NCI-H2196 (cell line): Measurements from ENCODE around the gene FBXL20.
"Not testable (repeated sequence)": the region's sequence is repeated elsewhere in the genome, so short reads cannot be mapped to it uniquely, and the experiment has no call there.

Experiments
- DNase-seq: peaks from one replicate; lab custom pipeline; 2025; ENCODE audit not compliant: unreplicated experiment; lab: John Stamatoyannopoulos, UW

Gene FBXL20

GRCh38 chr17:39391448-39391847 is 10.0 kb downstream of the FBXL20 start:
- no peak for DNase-seq

DNA sequence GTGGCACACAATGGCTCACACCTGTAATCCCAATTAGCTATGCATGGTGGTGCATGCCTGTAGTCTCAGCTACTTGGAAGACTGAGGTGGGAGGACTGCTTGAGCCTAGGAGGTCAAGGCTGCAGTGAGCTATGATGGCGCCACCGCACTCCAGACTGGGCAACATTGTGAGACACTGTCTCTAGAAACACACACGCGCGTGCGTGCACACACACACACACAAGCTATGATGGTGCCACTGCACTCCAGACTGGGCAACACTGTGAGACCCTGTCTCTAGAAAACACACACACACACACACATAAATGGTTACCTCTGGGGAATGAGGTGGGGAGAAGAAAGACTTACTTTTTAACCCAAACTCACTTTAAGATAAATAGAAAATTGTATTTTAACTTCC is 16.4 kb downstream of the FBXL20 start:
- no peak for DNase-seq

DNA sequence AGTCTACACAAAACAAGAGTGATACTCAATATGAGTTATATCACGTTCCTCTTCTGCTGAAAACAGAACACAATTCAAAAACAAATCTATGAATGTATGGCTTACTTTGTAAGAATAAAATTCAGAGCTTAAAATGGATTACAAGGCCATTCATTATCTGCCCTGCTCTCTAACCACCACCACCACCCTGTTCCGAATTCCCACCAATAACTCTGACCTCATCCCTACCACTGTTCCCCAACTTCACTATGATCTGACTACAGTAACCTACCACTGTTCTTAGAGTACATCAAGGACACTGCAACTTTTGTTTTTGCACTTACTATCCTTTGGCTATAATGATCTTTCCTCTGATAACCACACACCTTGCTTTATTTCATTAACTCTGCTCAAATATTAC is 21.3 kb downstream of the FBXL20 start:
- no peak for DNase-seq

GRCh38 chr17:39376434-39376833 is 25.0 kb downstream of the FBXL20 start:
- no peak for DNase-seq

- DNase-seq, result not testable (repeated sequence)
Measured at GRCh38 chr17:39367805-39368204, 33.6 kb downstream of the FBXL20 start.

DNA sequence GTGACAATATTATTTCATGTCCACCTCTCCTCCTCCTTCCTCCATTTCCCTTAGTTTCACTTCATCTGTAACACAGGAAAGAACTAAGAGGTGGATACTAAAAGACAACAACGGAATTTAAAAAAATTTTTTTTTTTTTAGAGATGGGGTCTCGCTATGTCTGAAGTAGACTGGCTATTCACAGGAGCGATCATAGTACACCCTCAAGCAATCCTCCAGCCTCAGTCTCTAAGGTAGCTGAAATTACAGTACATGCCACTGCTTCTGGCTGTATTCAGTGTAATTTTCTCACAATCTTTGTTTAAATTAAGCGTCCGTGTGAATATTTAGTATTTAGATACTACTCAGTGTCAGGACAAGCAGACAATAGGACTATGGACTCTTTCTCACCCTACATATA is 35.6 kb downstream of the FBXL20 start:
- no peak for DNase-seq

DNA sequence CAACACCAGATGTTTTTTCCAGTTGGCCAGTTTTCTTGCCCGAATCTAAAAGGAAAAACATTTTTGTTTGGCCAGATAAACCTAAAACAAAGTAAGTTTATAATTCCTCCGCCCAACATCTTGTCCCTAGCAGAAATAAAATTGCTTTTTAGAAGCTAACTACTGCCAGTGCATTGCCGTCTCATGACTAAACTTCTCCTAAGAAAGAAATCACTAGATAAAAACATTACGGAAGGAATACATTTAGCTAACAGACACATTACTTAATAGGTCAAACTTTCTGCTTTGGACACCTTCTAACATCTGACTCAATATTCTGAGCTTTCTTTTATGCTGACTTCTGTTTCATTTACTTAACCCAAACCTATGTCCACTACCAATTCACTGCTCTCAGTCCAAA is 36.2 kb downstream of the FBXL20 start:
- DNase-seq, result no peak

GRCh38 chr17:39364236-39365025 is 37.0 kb downstream of the FBXL20 start:
- DNase-seq, result no peak

- no peak for DNase-seq
Measured at GRCh38 chr17:39361064-39361463, 40.4 kb downstream of the FBXL20 start.

DNA sequence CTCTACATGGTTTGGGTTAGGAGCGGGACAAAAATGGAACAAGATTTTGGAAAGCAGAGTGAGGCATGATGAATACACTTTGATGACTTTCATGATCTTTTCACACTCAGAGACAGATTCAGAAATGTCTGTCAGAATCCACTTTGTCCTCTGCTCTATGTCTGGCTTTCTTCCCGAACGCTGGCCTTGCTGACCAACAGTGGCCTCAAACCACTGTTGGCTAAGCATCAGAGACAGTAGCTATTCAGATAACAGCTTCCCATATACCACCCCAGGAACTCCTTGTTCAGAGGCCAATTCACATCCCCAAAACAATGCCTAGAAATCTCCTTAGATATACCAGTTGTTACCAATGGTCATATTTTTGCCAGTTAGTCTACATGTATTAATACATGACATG is 40.9 kb downstream of the FBXL20 start:
- DNase-seq, result no peak

DNA sequence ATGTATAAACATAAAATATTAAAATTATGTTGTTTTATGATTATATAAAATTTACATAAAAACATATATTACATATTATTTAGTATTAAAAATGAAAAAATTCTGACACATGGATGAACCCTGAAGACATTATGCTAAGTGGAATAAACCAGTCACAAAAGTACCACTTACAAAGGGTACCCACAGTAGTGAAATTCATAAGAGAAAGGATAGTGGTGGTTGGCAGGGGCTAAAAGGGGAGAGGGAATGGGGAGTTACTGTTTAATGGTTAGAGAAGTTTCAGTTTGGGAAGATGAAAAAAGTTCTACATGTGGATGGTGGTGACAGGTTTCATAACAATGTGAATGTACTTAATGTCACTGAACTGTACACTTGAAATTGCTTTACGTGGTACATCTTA is 41.4 kb downstream of the FBXL20 start:
- no peak for DNase-seq

GRCh38 chr17:39357986-39358385 is 43.4 kb downstream of the FBXL20 start:
- DNase-seq, result no peak

- no peak for DNase-seq
Measured at GRCh38 chr17:39357488-39357887, 43.9 kb downstream of the FBXL20 start.

- DNase-seq, result no peak
Measured at GRCh38 chr17:39352986-39353385, 48.4 kb downstream of the FBXL20 start.

- DNase-seq, result no peak
Measured at GRCh38 chr17:39352511-39352910, 48.9 kb downstream of the FBXL20 start.

DNA sequence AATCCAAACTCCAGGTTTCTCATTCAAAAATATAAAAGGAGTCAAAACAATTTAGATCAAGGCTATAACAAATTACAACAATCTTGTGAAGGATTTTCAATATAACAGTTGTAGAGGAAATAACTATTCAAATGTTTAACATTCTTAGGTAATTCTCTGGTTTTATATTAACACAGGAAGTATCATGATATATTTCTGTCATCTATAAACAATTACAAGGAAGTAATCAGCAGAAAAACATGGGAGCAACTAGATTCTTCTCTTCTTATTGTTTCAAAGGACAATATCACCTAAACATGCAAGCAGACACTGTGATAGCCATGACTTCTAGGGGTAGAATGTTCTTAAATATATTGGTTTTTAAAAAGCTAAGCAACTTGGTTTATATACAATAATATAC is 49.9 kb downstream of the FBXL20 start:
- DNase-seq, result no peak

DNA sequence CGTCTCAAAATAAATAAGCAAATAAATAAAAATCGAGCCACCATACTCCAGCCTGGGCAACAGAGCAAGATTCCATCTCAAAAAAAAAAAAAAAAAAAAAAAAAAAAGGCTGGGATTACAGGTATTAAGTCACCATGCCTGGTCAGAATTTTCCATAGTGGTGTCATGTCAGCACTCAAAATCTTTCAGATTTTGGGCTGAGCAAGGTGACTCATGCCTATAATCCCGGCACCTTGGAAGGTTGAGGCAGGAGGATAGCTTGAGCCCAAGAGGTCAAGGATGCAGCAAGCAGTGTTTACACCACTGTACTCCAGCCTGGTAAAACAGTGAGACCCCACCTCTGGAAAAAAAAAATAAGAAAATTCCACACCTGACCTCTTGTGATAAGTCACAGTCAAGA is 52.2 kb downstream of the FBXL20 start:
- DNase-seq, result no peak

- DNase-seq, result not testable (repeated sequence)
Measured at GRCh38 chr17:39346863-39347262, 54.6 kb downstream of the FBXL20 start.

DNA sequence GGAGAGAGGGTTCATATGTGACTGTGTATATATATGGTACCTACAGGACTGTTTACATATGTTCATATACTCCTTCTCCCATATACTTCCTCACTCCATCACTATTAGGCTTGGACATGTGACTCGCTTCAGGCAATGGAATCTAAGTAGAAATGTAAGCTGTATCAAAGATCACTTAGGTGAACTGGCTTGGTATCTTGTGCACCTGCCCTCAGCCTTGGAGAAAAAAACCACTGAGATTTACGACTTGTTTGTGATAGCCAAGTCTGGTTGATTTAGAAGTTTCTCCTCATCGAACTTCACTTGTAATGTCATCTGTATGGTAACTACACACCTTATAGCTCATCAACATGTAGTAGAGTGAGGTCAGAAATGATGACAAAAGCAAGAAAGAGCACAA is 59.9 kb downstream of the FBXL20 start:
- no peak for DNase-seq

DNA sequence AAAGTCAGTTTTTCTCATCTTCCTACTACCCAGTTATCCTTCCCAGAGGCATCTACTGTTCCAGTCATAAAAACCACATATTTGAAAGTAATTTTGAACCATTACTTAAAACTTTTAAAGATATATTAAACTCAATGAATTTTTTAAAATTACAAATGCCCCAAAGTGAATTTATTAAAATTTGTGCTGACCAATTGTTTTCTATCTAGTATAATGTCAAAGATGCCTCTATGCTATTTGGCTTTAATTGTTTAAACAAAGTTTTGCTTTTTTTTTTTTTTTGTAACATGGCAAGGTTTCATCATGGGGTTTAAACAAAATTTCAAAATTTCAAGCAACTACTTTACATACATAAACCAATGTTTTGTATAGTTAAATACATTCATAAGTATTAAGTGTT is 60.7 kb downstream of the FBXL20 start:
- DNase-seq, result no peak

- DNase-seq, result no peak
Measured at GRCh38 chr17:39339272-39339671, 62.2 kb downstream of the FBXL20 start.

DNA sequence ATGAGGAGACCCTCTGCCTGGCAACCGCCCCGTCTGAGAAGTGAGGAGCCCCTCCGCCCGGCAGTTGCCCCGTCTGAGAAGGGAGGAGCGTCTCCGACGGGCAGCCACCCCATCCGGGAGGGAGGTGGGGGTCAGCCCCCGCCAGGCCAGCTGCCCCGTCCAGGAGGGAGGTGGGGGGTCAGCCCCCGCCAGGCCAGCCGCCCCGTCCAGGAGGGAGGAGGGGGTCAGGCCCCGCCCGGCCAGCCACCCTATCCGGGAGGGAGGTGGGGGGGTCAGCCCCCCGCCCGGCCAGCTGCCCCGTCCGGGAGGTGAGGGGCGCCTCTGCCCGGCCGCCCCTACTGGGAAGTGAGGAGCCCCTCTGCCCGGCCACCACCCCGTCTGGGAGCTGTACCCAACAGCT is 63.8 kb downstream of the FBXL20 start:
- not testable (repeated sequence) for DNase-seq

GRCh38 chr17:39335704-39336223 is 65.7 kb downstream of the FBXL20 start:
- DNase-seq, result no peak
